ENCODE results near the gene IKZF4.

The IKZF4 gene

GRCh38 chr12:56078931-56079722, 58.3 kb downstream of the IKZF4 start (continued):
- TF ChIP-seq, protein P1, sequence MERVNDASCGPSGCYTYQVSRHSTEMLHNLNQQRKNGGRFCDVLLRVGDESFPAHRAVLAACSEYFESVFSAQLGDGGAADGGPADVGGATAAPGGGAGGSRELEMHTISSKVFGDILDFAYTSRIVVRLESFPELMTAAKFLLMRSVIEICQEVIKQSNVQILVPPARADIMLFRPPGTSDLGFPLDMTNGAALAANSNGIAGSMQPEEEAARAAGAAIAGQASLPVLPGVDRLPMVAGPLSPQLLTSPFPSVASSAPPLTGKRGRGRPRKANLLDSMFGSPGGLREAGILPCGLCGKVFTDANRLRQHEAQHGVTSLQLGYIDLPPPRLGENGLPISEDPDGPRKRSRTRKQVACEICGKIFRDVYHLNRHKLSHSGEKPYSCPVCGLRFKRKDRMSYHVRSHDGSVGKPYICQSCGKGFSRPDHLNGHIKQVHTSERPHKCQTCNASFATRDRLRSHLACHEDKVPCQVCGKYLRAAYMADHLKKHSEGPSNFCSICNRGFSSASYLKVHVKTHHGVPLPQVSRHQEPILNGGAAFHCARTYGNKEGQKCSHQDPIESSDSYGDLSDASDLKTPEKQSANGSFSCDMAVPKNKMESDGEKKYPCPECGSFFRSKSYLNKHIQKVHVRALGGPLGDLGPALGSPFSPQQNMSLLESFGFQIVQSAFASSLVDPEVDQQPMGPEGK (CRISPR knock-in tag; IDR thresholded peaks at IDR 0.05; ENCODE audit: borderline replicate concordance), result no peak
- peak; percentile 98 for TF ChIP-seq SNAI2 (CRISPR knock-in tag; IDR thresholded peaks at IDR 0.05)

GRCh38 chr12:56079723-56080555, 59.1 kb downstream of the IKZF4 start, which contains the start of gene ERBB3:
TSS of gene ERBB3 (plus strand) at chr12:56080165. CDS start at chr12:56080301, 136 bp downstream.
- ATAC-seq, result peak; percentile 80
- TF ChIP-seq, protein P1 (CRISPR knock-in tag; IDR thresholded peaks at IDR 0.05; ENCODE audit: borderline replicate concordance), result peak; percentile 70; the same call in 1 of the 2 replicates
- TF ChIP-seq ESRRG (CRISPR knock-in tag; IDR thresholded peaks at IDR 0.05) (no peak), CSDC2 (CRISPR knock-in tag; IDR thresholded peaks at IDR 0.05) (no peak), ZC3H10 (CRISPR knock-in tag; IDR thresholded peaks at IDR 0.05) (no peak)

GRCh38 chr12:56080556-56081138, 59.8 kb downstream of the IKZF4 start:
- TF ChIP-seq ESRRG (CRISPR knock-in tag; IDR thresholded peaks at IDR 0.05), result no peak
- TF ChIP-seq ZNF8 (CRISPR knock-in tag; IDR thresholded peaks at IDR 0.05), result no peak
- TF ChIP-seq, protein P2, sequence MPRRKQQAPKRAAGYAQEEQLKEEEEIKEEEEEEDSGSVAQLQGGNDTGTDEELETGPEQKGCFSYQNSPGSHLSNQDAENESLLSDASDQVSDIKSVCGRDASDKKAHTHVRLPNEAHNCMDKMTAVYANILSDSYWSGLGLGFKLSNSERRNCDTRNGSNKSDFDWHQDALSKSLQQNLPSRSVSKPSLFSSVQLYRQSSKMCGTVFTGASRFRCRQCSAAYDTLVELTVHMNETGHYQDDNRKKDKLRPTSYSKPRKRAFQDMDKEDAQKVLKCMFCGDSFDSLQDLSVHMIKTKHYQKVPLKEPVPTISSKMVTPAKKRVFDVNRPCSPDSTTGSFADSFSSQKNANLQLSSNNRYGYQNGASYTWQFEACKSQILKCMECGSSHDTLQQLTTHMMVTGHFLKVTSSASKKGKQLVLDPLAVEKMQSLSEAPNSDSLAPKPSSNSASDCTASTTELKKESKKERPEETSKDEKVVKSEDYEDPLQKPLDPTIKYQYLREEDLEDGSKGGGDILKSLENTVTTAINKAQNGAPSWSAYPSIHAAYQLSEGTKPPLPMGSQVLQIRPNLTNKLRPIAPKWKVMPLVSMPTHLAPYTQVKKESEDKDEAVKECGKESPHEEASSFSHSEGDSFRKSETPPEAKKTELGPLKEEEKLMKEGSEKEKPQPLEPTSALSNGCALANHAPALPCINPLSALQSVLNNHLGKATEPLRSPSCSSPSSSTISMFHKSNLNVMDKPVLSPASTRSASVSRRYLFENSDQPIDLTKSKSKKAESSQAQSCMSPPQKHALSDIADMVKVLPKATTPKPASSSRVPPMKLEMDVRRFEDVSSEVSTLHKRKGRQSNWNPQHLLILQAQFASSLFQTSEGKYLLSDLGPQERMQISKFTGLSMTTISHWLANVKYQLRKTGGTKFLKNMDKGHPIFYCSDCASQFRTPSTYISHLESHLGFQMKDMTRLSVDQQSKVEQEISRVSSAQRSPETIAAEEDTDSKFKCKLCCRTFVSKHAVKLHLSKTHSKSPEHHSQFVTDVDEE (CRISPR knock-in tag; IDR thresholded peaks at IDR 0.05), result no peak
- TF ChIP-seq OSR1 (CRISPR knock-in tag; IDR thresholded peaks at IDR 0.05), result no peak
- TF ChIP-seq, protein P3, sequence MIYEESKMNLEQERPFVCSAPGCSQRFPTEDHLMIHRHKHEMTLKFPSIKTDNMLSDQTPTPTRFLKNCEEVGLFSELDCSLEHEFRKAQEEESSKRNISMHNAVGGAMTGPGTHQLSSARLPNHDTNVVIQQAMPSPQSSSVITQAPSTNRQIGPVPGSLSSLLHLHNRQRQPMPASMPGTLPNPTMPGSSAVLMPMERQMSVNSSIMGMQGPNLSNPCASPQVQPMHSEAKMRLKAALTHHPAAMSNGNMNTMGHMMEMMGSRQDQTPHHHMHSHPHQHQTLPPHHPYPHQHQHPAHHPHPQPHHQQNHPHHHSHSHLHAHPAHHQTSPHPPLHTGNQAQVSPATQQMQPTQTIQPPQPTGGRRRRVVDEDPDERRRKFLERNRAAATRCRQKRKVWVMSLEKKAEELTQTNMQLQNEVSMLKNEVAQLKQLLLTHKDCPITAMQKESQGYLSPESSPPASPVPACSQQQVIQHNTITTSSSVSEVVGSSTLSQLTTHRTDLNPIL (CRISPR knock-in tag; IDR thresholded peaks at IDR 0.05; ENCODE audit: low read depth), result no peak
- no peak for TF ChIP-seq ZFP3 (CRISPR knock-in tag; IDR thresholded peaks at IDR 0.05)
- no peak for TF ChIP-seq ZC3H10 (CRISPR knock-in tag; IDR thresholded peaks at IDR 0.05)
- no peak for TF ChIP-seq CSDC2 (CRISPR knock-in tag; IDR thresholded peaks at IDR 0.05)
- no peak for TF ChIP-seq SNAI2 (CRISPR knock-in tag; IDR thresholded peaks at IDR 0.05)
- no peak for TF ChIP-seq ZNF565 (CRISPR knock-in tag; conservative IDR thresholded peaks at IDR 0.05; ENCODE audit: low read depth)
- TF ChIP-seq TCF4 (CRISPR knock-in tag; IDR thresholded peaks at IDR 0.05; ENCODE audit: borderline replicate concordance), result no peak
- TF ChIP-seq PPARA (CRISPR knock-in tag; IDR thresholded peaks at IDR 0.05; ENCODE audit: borderline replicate concordance), result no peak
- no peak for TF ChIP-seq GLIS3 (CRISPR knock-in tag; IDR thresholded peaks at IDR 0.05)
- no peak for TF ChIP-seq ARNTL (CRISPR knock-in tag; IDR thresholded peaks at IDR 0.05; ENCODE audit: borderline replicate concordance, low read depth)
- TF ChIP-seq, protein P4, sequence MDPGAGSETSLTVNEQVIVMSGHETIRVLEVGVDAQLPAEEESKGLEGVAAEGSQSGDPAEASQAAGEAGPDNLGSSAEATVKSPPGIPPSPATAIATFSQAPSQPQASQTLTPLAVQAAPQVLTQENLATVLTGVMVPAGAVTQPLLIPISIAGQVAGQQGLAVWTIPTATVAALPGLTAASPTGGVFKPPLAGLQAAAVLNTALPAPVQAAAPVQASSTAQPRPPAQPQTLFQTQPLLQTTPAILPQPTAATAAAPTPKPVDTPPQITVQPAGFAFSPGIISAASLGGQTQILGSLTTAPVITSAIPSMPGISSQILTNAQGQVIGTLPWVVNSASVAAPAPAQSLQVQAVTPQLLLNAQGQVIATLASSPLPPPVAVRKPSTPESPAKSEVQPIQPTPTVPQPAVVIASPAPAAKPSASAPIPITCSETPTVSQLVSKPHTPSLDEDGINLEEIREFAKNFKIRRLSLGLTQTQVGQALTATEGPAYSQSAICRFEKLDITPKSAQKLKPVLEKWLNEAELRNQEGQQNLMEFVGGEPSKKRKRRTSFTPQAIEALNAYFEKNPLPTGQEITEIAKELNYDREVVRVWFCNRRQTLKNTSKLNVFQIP (CRISPR knock-in tag; IDR thresholded peaks at IDR 0.05; ENCODE audit: borderline replicate concordance, low read depth), result no peak
- no peak for ATAC-seq

Measured in SK-N-SH treated with all-trans-retinoic acid at 6 μM for 48 hours (cell line).